GM06990 (cell line): Measurements from ENCODE around the gene TRIM69.
A peak's percentile ranks its signal among the peaks of the same experiment; 100 is the strongest.
"Not testable (repeated sequence)": the region's sequence is repeated elsewhere in the genome, so short reads cannot be mapped to it uniquely, and the experiment has no call there.

Experiments used
- DNase-seq: peaks from one replicate; pipeline ENCODE4 v3.0.0-alpha.2; 2011; ENCODE audit not compliant: insufficient read length; ENCODE audit errors: extremely low read depth
- H3K27me3 ChIP-seq: replicated peaks from 2 replicates; pipeline ENCODE4 v1.6.0; 2011; ENCODE audit warnings: low read length; ENCODE audit not compliant: control insufficient read depth, insufficient read depth
- H3K36me3 ChIP-seq: 2 replicates; pipeline ENCODE4 v1.5.1; 2011; ENCODE audit warnings: low read length; ENCODE audit not compliant: control insufficient read depth, insufficient read depth
- H3K4me3 ChIP-seq: replicated peaks from 2 replicates; pipeline ENCODE4 v1.5.1; 2011; ENCODE audit warnings: low read depth, mild to moderate bottlenecking, control low read depth, low read length
- CTCF ChIP-seq: IDR thresholded peaks from 2 replicates; pipeline ENCODE4 v1.5.1; 2011; ENCODE audit warnings: low read length, control low read depth, mild to moderate bottlenecking, inconsistent platforms; ENCODE audit not compliant: insufficient read depth, poor library complexity, severe bottlenecking

Gene TRIM69

GRCh38 chr15:44728576-44729407 lies 7.5 kb upstream of the TRIM69 start:
- peak; percentile 96 for DNase-seq
- H3K4me3 ChIP-seq, result peak overlapping the region; percentile 93
- no peak for TF ChIP-seq CTCF
- no peaks in the 10 kb centered on the region for H3K27me3 ChIP-seq
- peaks cover 5% of the 10 kb centered on the region for H3K36me3 ChIP-seq

GRCh38 chr15:44729408-44730127 lies 6.8 kb upstream of the TRIM69 start:
- DNase-seq, result no peak
- Histone ChIP-seq H3K27me3 (no peaks in the 10 kb centered on the region), H3K4me3 (peak overlapping the region; percentile 93), H3K36me3 (peaks cover 5% of the 10 kb centered on the region)
- TF ChIP-seq CTCF, result no peak

GRCh38 chr15:44734839-44735481 lies 1.4 kb upstream of the TRIM69 start:
- DNase-seq, result no peak
- Histone ChIP-seq H3K27me3 (no peaks in the 10 kb centered on the region), H3K36me3 (peaks cover 5% of the 10 kb centered on the region), H3K4me3 (peak overlapping the region; percentile 65)
- TF ChIP-seq CTCF, result no peak

GRCh38 chr15:44735482-44736180 lies 697 bp upstream of the TRIM69 start:
- no peak for DNase-seq
- peak overlapping the region; percentile 65 for H3K4me3 ChIP-seq
- H3K27me3 ChIP-seq, result no peaks in the 10 kb centered on the region
- H3K36me3 ChIP-seq, result peaks cover 5% of the 10 kb centered on the region
- no peak for TF ChIP-seq CTCF

- Histone ChIP-seq H3K4me3 (peak overlapping the region; percentile 38), H3K27me3 (no peaks in the 10 kb centered on the region), H3K36me3 (no peaks in the 10 kb centered on the region)
- peak; percentile 66 for TF ChIP-seq CTCF
- no peak for DNase-seq
Measured at GRCh38 chr15:44738340-44738984, 2.1 kb downstream of the TRIM69 start.

- not testable (repeated sequence) for DNase-seq
Measured at GRCh38 chr15:44739222-44739847, 3.0 kb downstream of the TRIM69 start.

GRCh38 chr15:44743454-44743853 lies 7.1 kb downstream of the TRIM69 start:
- not testable (repeated sequence) for H3K27me3 ChIP-seq, DNase-seq, H3K4me3 ChIP-seq, H3K36me3 ChIP-seq

More at GRCh38 chr15:44739222-44739847, 3.0 kb downstream of the TRIM69 start:
- not testable (repeated sequence) for H3K4me3 ChIP-seq, H3K27me3 ChIP-seq, H3K36me3 ChIP-seq
